ENCODE measurements around the gene ISM2. TPM values are rescaled to one million over a fixed set of nuclear protein-coding genes. Genes with fewer than 3 reads are reported as not detected.

ISM2 gene
- total RNA-seq, 2 donors from 2014 or later, result 0.59 to 26.6 TPM

DNA sequence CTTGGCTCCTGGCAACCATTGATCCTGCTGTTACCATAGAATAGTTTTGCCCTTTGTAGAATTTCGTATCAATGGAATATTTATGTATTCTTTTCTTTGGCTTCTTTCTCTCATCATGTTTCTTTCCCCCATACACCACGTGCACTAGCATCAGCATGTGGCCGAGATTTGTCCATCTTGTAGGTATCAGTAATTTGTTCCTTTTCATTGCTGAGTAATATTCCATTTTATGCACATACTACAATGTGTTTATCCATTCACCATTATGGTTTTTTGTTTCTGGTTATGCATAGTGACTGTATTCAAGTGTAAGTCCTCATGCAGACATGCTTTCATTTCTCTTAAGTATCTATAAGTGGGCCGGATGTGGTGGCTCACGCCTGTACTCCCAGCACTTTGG, 4.5 kb upstream of the ISM2 start:
- Histone ChIP-seq H3K4me3 (no peak overlapping the region), H3K27ac (no peak overlapping the region), H3K9me3 (no peaks in the 10 kb centered on the region), H3K36me3 (no peaks in the 10 kb centered on the region), H3K27me3 (replicated peaks; ENCODE audit: insufficient read depth) (no peaks in the 10 kb centered on the region), H3K4me1 (replicated peaks) (no peaks in the 10 kb centered on the region)
- 93% methylated on average over 5 of the region's 5 CpGs for WGBS
- TF ChIP-seq POLR2AphosphoS5 (IDR thresholded peaks at IDR 0.05) (no peak), CTCF (IDR thresholded peaks at IDR 0.05) (no peak), POLR2A (IDR thresholded peaks at IDR 0.05) (no peak)
- intact Hi-C loops (cut with DNase I), result no loop called here
- DNase-seq (ENCODE audit: low spot score), result no peak

DNA sequence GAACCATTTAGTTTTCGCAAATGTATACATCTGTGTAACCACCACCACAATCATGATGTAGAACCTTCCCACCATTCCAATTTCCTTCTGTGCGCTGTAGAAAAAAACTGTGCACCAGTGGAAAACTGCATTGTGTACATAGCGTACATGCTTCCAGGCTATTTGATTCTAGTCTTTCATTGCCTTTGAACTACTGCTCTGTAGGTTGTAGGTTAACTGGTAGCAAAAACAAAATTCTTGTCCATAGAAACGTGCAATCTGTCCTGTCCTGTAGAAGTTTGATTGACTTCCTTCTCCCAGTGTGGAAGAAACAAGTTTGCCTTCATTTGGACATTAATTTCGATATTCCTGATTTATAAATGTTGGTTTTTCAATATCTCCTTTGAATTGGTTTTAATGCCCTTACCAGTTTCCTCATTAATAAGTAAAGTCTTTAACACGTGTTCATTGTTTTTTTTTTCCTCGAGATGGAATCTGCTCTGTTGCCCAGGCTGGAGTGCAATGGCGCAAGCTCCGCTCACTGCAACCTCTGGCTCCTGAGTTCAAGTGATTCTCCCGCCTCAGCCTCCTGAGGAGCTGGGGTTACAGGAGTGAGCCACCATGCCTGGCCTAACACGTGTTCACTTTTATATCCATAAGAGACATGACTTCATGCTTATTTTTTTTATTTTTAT, 3.6 kb upstream of the ISM2 start:
- Histone ChIP-seq H3K27ac (no peak overlapping the region), H3K27me3 (replicated peaks; ENCODE audit: insufficient read depth) (no peaks in the 10 kb centered on the region), H3K4me1 (replicated peaks) (no peaks in the 10 kb centered on the region), H3K4me3 (no peak overlapping the region), H3K9me3 (no peaks in the 10 kb centered on the region), H3K36me3 (no peaks in the 10 kb centered on the region)
- 80% methylated on average over 11 of the region's 11 CpGs for WGBS
- no peak for DNase-seq (ENCODE audit: low spot score)
- intact Hi-C loops (cut with DNase I), result no loop called here
- TF ChIP-seq POLR2AphosphoS5 (IDR thresholded peaks at IDR 0.05) (no peak), CTCF (IDR thresholded peaks at IDR 0.05) (no peak), POLR2A (IDR thresholded peaks at IDR 0.05) (no peak)

- H3K27me3 ChIP-seq (replicated peaks; ENCODE audit: insufficient read depth), result no peaks in the 10 kb centered on the region
- no peaks in the 10 kb centered on the region for H3K4me1 ChIP-seq (replicated peaks)
- no peaks in the 10 kb centered on the region for H3K9me3 ChIP-seq
- intact Hi-C loops (cut with DNase I), result no loop called here
- H3K36me3 ChIP-seq, result no peaks in the 10 kb centered on the region
- H3K4me3 ChIP-seq, result peak overlapping the region; percentile 39 to 41
- no peak overlapping the region for H3K27ac ChIP-seq
- no peak for DNase-seq (ENCODE audit: low spot score)
- WGBS, result 3% methylated on average over 50 of the region's 53 CpGs
- TF ChIP-seq POLR2AphosphoS5 (IDR thresholded peaks at IDR 0.05) (no peak), POLR2A (IDR thresholded peaks at IDR 0.05) (no peak), CTCF (IDR thresholded peaks at IDR 0.05) (no peak)
These were observed 440 bp upstream of the ISM2 start for GRCh38 chr14:77498984-77499527.

- no peaks in the 10 kb centered on the region for H3K27me3 ChIP-seq (replicated peaks; ENCODE audit: insufficient read depth)
- H3K36me3 ChIP-seq, result no peaks in the 10 kb centered on the region
- 34% methylated on average over 7 of the region's 7 CpGs for WGBS
- no peak for DNase-seq (ENCODE audit: low spot score)
- TF ChIP-seq POLR2AphosphoS5 (IDR thresholded peaks at IDR 0.05) (no peak), CTCF (IDR thresholded peaks at IDR 0.05) (no peak), POLR2A (IDR thresholded peaks at IDR 0.05) (no peak)
- no peak overlapping the region for H3K4me3 ChIP-seq
- intact Hi-C loops (cut with DNase I), result no loop called here
- H3K27ac ChIP-seq, result no peak overlapping the region
- H3K9me3 ChIP-seq, result no peaks in the 10 kb centered on the region
- H3K4me1 ChIP-seq (replicated peaks), result no peaks in the 10 kb centered on the region
These were observed 3.3 kb downstream of the ISM2 start for GRCh38 chr14:77495334-77495733.

- H3K27me3 ChIP-seq (replicated peaks; ENCODE audit: insufficient read depth), result no peaks in the 10 kb centered on the region
- no peak for TF ChIP-seq POLR2A (IDR thresholded peaks at IDR 0.05)
- no peak for TF ChIP-seq CTCF (IDR thresholded peaks at IDR 0.05)
- no peak for TF ChIP-seq POLR2AphosphoS5 (IDR thresholded peaks at IDR 0.05)
- 94% methylated on average over 5 of the region's 5 CpGs for WGBS
- no peaks in the 10 kb centered on the region for H3K4me1 ChIP-seq (replicated peaks)
- H3K4me3 ChIP-seq, result no peak overlapping the region
- DNase-seq (ENCODE audit: low spot score), result no peak
- no peaks in the 10 kb centered on the region for H3K36me3 ChIP-seq
- H3K27ac ChIP-seq, result no peak overlapping the region
- H3K9me3 ChIP-seq, result no peaks in the 10 kb centered on the region
- intact Hi-C loops (cut with DNase I), result no loop called here
These were observed 7.6 kb downstream of the ISM2 start for GRCh38 chr14:77491056-77491455.

Data from prostate gland (tissue), 2 donors.